Thyroid gland (tissue), 4 donors: Measurements from ENCODE around the gene PTPRE. TPM values are rescaled to one million over a fixed set of nuclear protein-coding genes. Genes with fewer than 3 reads are reported as not detected.

ENCODE experiments used
- DNase-seq, 2 donors: peaks; one replicate each; pipeline ENCODE4 v3.0.0-alpha.2; 2019
- H3K27ac ChIP-seq, 3 donors: fragments of 200-600 bp; sonication (generic); 1 replicate in 2 of 3; 2 replicates in 1 of 3; pipeline ENCODE4 v1.5.1; 2016 to 2019; ENCODE audit warnings: mild to moderate bottlenecking in 1 of 3, moderate library complexity in 1 of 3
- H3K27me3 ChIP-seq: fragments of 200-600 bp; sonication (generic); one replicate; pipeline ENCODE4 v1.5.1; 2019
- H3K36me3 ChIP-seq, 2 donors: fragments of 200-600 bp; sonication (generic); one replicate each; pipeline ENCODE4 v1.5.1; 2016 to 2019
- H3K4me1 ChIP-seq, 2 donors: fragments of 200-600 bp; sonication (generic); one replicate each; pipeline ENCODE4 v1.5.1; 2017 to 2019
- H3K4me3 ChIP-seq, 3 donors: fragments of 200-600 bp; sonication (generic); replicated peaks in 1 of 3; 1 replicate in 2 of 3; 2 replicates in 1 of 3; pipeline ENCODE4 v1.5.1; 2016; ENCODE audit warnings: mild to moderate bottlenecking in 1 of 3
- H3K9me3 ChIP-seq: fragments of 200-600 bp; sonication (generic); one replicate; pipeline ENCODE4 v1.5.1; 2017
- CTCF ChIP-seq, 6 experiments: fragments of 200-600 bp in 3 of 6; fragments of 450-650 bp in 3 of 6; sonication (generic) in 3 of 6; IDR thresholded peaks; one replicate each; pipeline ENCODE4 v1.5.1; 2016 to 2019; ENCODE audit warnings: antibody characterized with exemption in 6 of 6, mild to moderate bottlenecking in 2 of 6, inconsistent platforms in 1 of 6, moderate library complexity in 1 of 6
- POLR2A ChIP-seq, 2 donors: fragments of 450-650 bp; IDR thresholded peaks; one replicate each; pipeline ENCODE4 v1.6.1; 2017; ENCODE audit warnings: antibody characterized with exemption in 2 of 2, mild to moderate bottlenecking in 2 of 2, moderate library complexity in 1 of 2
- WGBS, 2 donors: methylation state at CpG; one replicate each; pipeline ENCODE4 v1.1.5; 2017; 5-methylcytosine and 5-hydroxymethylcytosine counted together
- intact Hi-C: fragments of 100-400 bp; cut with DNase I; formaldehyde crosslinking; loops from one replicate; pipeline ENCODE4 v1.15.1; 2023
- total RNA-seq, 4 donors: library from RNA; depleted of rRNA; stranded (reverse); fragments of >200 nt; gene quantifications; one replicate each; pipeline ENCODE4 v1.2.3, GENCODE V29; 2016

The PTPRE gene
- total RNA-seq, 4 donors from 2014 or later = 16.8 to 25.0 (median 19.4) TPM

GRCh38 chr10:128109707-128110106 is 202.8 kb downstream of the PTPRE start:
- intact Hi-C loops = no loop called here
- H3K4me3 ChIP-seq = no peak overlapping the region
- 95 to 99% methylated on average over 4 of the region's 4 CpGs for WGBS, 2 donors
- DNase-seq = no peak
- no peaks in the 10 kb centered on the region for H3K4me1 ChIP-seq
- TF ChIP-seq CTCF (IDR thresholded peaks at IDR 0.05) (no peak), POLR2A (IDR thresholded peaks at IDR 0.05) (no peak)
- H3K9me3 ChIP-seq = no peaks in the 10 kb centered on the region
- H3K27me3 ChIP-seq = no peaks in the 10 kb centered on the region
- no peak overlapping the region for H3K27ac ChIP-seq
- no peaks in the 10 kb centered on the region for H3K36me3 ChIP-seq

- intact Hi-C loops = no loop called here
- no peaks in the 10 kb centered on the region for H3K9me3 ChIP-seq
- no peak overlapping the region for H3K4me3 ChIP-seq
- TF ChIP-seq CTCF (IDR thresholded peaks at IDR 0.05) = no peak
- TF ChIP-seq POLR2A (IDR thresholded peaks at IDR 0.05) = no peak
- H3K36me3 ChIP-seq = no peaks in the 10 kb centered on the region
- DNase-seq = no peak
- H3K4me1 ChIP-seq = no peaks in the 10 kb centered on the region
- no peak overlapping the region for H3K27ac ChIP-seq
- 96% methylated on average over 3 of the region's 3 CpGs for WGBS, 2 donors
- H3K27me3 ChIP-seq = no peaks in the 10 kb centered on the region
Observed at GRCh38 chr10:128110339-128110738, 203.4 kb downstream of the PTPRE start.

GRCh38 chr10:128111696-128112095 is 204.8 kb downstream of the PTPRE start:
- H3K9me3 ChIP-seq = no peaks in the 10 kb centered on the region
- no peak for TF ChIP-seq CTCF (IDR thresholded peaks at IDR 0.05)
- TF ChIP-seq POLR2A (IDR thresholded peaks at IDR 0.05) = no peak
- H3K4me3 ChIP-seq = no peak overlapping the region
- 90 to 97% methylated on average over 6 of the region's 6 CpGs for WGBS, 2 donors
- H3K27ac ChIP-seq = no peak overlapping the region
- H3K36me3 ChIP-seq = no peaks in the 10 kb centered on the region
- intact Hi-C loops = no loop called here
- H3K4me1 ChIP-seq = no peaks in the 10 kb centered on the region
- no peak for DNase-seq
- H3K27me3 ChIP-seq = no peaks in the 10 kb centered on the region

GRCh38 chr10:128113026-128113425 is 206.1 kb downstream of the PTPRE start:
- no peaks in the 10 kb centered on the region for H3K9me3 ChIP-seq
- H3K4me1 ChIP-seq = no peaks in the 10 kb centered on the region
- intact Hi-C loops = no loop called here
- WGBS, 2 donors = 94 to 95% methylated on average over 13 of the region's 13 CpGs
- no peak overlapping the region for H3K27ac ChIP-seq
- DNase-seq = no peak
- H3K4me3 ChIP-seq = no peak overlapping the region
- no peak for TF ChIP-seq POLR2A (IDR thresholded peaks at IDR 0.05)
- TF ChIP-seq CTCF (IDR thresholded peaks at IDR 0.05) = no peak
- H3K36me3 ChIP-seq = no peaks in the 10 kb centered on the region
- no peaks in the 10 kb centered on the region for H3K27me3 ChIP-seq

GRCh38 chr10:128114901-128115300 is 208.0 kb downstream of the PTPRE start:
- intact Hi-C loops = no loop called here
- no peak overlapping the region for H3K4me3 ChIP-seq
- no peaks in the 10 kb centered on the region for H3K9me3 ChIP-seq
- H3K27ac ChIP-seq = no peak overlapping the region
- DNase-seq = no peak
- no peaks in the 10 kb centered on the region for H3K27me3 ChIP-seq
- TF ChIP-seq CTCF (IDR thresholded peaks at IDR 0.05) (no peak), POLR2A (IDR thresholded peaks at IDR 0.05) (no peak)
- H3K36me3 ChIP-seq = no peaks in the 10 kb centered on the region
- WGBS, 2 donors = 91 to 94% methylated on average over 2 of the region's 2 CpGs
- H3K4me1 ChIP-seq = no peaks in the 10 kb centered on the region
